ENCODE measurements around the gene AGBL2. TPM values are rescaled to one million over a fixed set of nuclear protein-coding genes. Genes with fewer than 3 reads are reported as not detected.

The AGBL2 gene
- total RNA-seq, 3 donors from 2014 or later: 0.16 to 3.2 (median 2.3) TPM

DNA sequence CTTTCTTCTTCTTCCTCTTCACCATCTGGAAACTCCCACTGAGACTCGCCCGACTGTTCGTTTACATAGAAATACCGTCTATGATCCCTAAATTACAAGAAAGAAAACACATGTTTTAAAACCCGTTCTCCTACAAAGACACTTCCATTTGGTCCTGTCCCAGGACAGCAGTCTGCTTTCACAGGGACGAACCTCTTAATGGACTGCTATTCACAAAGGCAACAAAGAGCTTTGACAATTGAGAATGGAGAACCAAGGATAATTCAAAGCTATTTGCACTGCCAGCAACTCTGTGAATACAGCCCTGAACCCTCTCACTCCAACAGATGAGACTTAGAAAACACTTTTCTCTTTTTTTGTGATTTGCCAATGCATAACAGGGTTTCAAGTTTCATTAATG, 16.3 kb upstream of the AGBL2 start:
- no peak for DNase-seq (ENCODE audit: low spot score in 2 of 2)
- no peak overlapping the region for H3K27ac ChIP-seq

GRCh38 chr11:47726878-47727514, 11.8 kb upstream of the AGBL2 start:
- no peaks in the 10 kb centered on the region for H3K27me3 ChIP-seq
- TF ChIP-seq POLR2A (IDR thresholded peaks at IDR 0.05) (no peak), POLR2AphosphoS5 (IDR thresholded peaks at IDR 0.05) (no peak)
- TF ChIP-seq, protein P1, sequence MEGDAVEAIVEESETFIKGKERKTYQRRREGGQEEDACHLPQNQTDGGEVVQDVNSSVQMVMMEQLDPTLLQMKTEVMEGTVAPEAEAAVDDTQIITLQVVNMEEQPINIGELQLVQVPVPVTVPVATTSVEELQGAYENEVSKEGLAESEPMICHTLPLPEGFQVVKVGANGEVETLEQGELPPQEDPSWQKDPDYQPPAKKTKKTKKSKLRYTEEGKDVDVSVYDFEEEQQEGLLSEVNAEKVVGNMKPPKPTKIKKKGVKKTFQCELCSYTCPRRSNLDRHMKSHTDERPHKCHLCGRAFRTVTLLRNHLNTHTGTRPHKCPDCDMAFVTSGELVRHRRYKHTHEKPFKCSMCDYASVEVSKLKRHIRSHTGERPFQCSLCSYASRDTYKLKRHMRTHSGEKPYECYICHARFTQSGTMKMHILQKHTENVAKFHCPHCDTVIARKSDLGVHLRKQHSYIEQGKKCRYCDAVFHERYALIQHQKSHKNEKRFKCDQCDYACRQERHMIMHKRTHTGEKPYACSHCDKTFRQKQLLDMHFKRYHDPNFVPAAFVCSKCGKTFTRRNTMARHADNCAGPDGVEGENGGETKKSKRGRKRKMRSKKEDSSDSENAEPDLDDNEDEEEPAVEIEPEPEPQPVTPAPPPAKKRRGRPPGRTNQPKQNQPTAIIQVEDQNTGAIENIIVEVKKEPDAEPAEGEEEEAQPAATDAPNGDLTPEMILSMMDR (IDR thresholded peaks at IDR 0.05): no peak
- H3K36me3 ChIP-seq: peaks cover 16% of the 10 kb centered on the region
- H3K4me3 ChIP-seq: no peak overlapping the region
- H3K4me1 ChIP-seq: no peaks in the 10 kb centered on the region
- H3K27ac ChIP-seq: no peak overlapping the region
- no peak for DNase-seq (ENCODE audit: low spot score in 2 of 2)
- intact Hi-C loops (cut with DNase I; ENCODE audit: low total_unique reads): no loop called here
- no peaks in the 10 kb centered on the region for H3K9me3 ChIP-seq

More for the DNA sequence above, 16.3 kb upstream of the AGBL2 start:
- no peak for TF ChIP-seq POLR2AphosphoS5 (IDR thresholded peaks at IDR 0.05)
- TF ChIP-seq, protein P1 (IDR thresholded peaks at IDR 0.05): no peak
- TF ChIP-seq POLR2A (IDR thresholded peaks at IDR 0.05): no peak
- Histone ChIP-seq H3K27me3 (no peaks in the 10 kb centered on the region), H3K4me1 (no peaks in the 10 kb centered on the region), H3K4me3 (no peak overlapping the region), H3K9me3 (no peaks in the 10 kb centered on the region), H3K36me3 (peaks cover 16% of the 10 kb centered on the region)
- intact Hi-C loops (cut with DNase I; ENCODE audit: low total_unique reads): no loop called here

DNA sequence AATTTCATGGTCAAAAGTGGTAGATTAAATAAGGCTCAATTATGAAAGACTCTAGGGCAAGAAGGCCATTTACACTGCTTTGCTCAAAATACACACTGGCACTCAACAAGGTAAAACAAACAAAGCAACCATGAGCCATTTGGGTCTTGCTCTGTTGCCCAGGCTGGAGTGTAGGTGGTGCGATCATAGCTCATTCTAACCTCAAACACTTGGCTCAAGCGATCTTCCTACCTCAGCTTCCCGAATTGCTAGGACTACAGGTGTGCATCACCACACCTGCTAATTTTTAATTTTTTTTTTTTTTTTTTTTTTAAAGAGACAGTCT, 10.9 kb upstream of the AGBL2 start:
- intact Hi-C loops (cut with DNase I; ENCODE audit: low total_unique reads): no loop called here
- no peak for DNase-seq (ENCODE audit: low spot score in 2 of 2)
- no peaks in the 10 kb centered on the region for H3K9me3 ChIP-seq
- H3K4me1 ChIP-seq: no peaks in the 10 kb centered on the region
- no peak overlapping the region for H3K4me3 ChIP-seq
- H3K27me3 ChIP-seq: no peaks in the 10 kb centered on the region
- TF ChIP-seq, protein P1 (IDR thresholded peaks at IDR 0.05): no peak
- no peak for TF ChIP-seq POLR2AphosphoS5 (IDR thresholded peaks at IDR 0.05)
- no peak for TF ChIP-seq POLR2A (IDR thresholded peaks at IDR 0.05)
- H3K27ac ChIP-seq: no peak overlapping the region
- peaks cover 15% of the 10 kb centered on the region for H3K36me3 ChIP-seq

DNA sequence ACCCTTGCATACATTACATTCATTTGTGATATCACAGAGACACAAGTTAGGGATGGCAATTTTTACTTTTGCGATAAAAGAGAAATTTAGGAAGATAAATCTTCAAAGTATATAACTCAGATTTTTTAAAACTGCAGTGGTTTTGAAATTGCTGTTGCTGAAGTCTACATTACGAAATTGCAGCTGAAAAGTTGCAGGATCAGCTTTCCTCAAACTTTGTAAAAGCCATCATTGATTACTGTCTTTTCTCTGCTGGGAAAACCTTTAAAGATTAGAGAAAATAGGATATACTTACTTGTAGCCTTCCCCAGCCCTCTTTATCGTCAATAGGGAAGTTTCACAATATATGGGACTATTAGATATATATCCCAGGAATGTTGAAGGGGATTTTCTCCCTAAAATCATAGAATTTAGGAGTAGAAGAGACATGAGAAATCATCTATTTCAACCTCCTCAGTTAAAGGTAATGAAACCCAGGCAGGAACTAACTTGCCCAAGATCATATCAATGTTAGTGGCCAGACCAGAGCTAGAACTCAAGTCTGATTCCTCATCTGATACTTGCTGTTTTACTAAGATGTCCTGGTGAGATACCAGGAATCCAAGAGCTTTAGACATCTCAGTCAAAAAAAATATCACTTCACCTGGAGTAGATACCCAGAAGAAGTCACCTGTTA, 10.4 kb upstream of the AGBL2 start:
- H3K9me3 ChIP-seq: no peaks in the 10 kb centered on the region
- no peaks in the 10 kb centered on the region for H3K4me1 ChIP-seq
- no peak overlapping the region for H3K4me3 ChIP-seq
- intact Hi-C loops (cut with DNase I; ENCODE audit: low total_unique reads): no loop called here
- H3K27me3 ChIP-seq: no peaks in the 10 kb centered on the region
- TF ChIP-seq POLR2A (IDR thresholded peaks at IDR 0.05) (no peak), POLR2AphosphoS5 (IDR thresholded peaks at IDR 0.05) (no peak)
- TF ChIP-seq, protein P1 (IDR thresholded peaks at IDR 0.05): no peak
- no peak overlapping the region for H3K27ac ChIP-seq
- DNase-seq (ENCODE audit: low spot score in 2 of 2): no peak
- H3K36me3 ChIP-seq: peaks cover 15% of the 10 kb centered on the region

GRCh38 chr11:47724041-47724729, 9.0 kb upstream of the AGBL2 start:
- DNase-seq (ENCODE audit: low spot score in 2 of 2): no peak
- intact Hi-C loops (cut with DNase I; ENCODE audit: low total_unique reads): no loop called here
- Histone ChIP-seq H3K4me3 (no peak overlapping the region), H3K27me3 (no peaks in the 10 kb centered on the region), H3K27ac (no peak overlapping the region), H3K36me3 (peaks cover 14% of the 10 kb centered on the region), H3K9me3 (no peaks in the 10 kb centered on the region), H3K4me1 (no peaks in the 10 kb centered on the region)
- TF ChIP-seq, protein P1 (IDR thresholded peaks at IDR 0.05): no peak
- TF ChIP-seq POLR2AphosphoS5 (IDR thresholded peaks at IDR 0.05): peak in 1 of 3 donors; percentile 37
